NCI-H2107 (cell line): ENCODE measurements around the gene LCE2B.

Experiments used
- DNase-seq: peaks from one replicate; lab custom pipeline; 2025; lab: John Stamatoyannopoulos, UW

Gene LCE2B

GRCh38 chr1:152735648-152736047 lies 49.7 kb downstream of the LCE2B start:
- no peak for DNase-seq
